GM18909 (cell line): ENCODE data around the gene PDLIM4.

Experiments used
- ATAC-seq: cut with Tn5 transposase; IDR thresholded peaks from one replicate; pipeline ENCODE4 v1.9.1; 2021; ENCODE audit warnings: mild to moderate bottlenecking; ENCODE audit not compliant: unreplicated experiment, poor library complexity

Gene PDLIM4

DNA sequence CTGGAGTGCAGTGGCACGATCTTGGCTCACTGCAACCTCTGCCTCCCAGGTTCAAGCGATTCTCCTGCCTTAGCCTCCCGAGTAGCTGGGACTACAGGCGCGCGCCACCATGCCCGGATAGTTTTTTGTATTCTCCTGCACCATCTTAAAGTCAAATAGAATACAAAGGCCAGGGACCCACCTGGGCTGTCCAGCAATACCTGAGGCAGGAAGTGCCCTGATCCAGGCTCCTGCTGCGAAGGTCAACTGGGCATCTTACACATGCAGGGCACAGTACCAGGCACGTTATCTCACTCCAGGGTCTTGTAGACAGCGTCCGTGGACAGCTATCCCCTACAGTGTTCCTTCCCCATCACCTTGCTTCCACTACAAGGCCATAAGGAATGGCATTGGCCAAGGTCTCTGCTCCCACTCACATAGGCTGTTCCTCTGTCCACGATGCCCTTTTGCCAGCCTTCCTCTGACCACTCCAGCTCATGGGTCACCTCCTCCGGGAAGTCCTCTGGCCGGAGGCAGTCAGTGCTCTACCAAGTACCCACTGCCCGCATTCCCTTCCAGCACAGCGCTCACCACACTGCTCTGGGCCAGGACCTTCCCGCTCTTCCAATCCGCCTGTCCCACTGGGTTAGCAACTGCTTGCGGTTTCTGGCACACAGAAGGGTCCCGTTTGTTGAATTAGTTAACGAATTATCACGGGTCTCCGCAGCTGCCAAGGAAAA, 30.8 kb upstream of the PDLIM4 start:
- no peak for ATAC-seq

DNA sequence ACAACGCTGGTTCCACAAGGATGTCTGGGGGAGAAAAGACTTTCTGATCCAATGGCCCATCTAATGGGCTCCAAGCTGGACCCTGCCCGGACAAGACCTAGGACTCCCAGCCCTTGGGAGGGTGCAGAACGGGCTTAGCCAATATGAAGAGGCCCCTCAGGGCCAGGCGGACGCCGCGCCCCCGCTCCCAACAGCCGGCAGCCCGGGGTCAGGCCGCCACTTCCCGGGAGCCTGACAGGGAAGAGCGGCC, 30.3 kb upstream of the PDLIM4 start:
- no peak for ATAC-seq

DNA sequence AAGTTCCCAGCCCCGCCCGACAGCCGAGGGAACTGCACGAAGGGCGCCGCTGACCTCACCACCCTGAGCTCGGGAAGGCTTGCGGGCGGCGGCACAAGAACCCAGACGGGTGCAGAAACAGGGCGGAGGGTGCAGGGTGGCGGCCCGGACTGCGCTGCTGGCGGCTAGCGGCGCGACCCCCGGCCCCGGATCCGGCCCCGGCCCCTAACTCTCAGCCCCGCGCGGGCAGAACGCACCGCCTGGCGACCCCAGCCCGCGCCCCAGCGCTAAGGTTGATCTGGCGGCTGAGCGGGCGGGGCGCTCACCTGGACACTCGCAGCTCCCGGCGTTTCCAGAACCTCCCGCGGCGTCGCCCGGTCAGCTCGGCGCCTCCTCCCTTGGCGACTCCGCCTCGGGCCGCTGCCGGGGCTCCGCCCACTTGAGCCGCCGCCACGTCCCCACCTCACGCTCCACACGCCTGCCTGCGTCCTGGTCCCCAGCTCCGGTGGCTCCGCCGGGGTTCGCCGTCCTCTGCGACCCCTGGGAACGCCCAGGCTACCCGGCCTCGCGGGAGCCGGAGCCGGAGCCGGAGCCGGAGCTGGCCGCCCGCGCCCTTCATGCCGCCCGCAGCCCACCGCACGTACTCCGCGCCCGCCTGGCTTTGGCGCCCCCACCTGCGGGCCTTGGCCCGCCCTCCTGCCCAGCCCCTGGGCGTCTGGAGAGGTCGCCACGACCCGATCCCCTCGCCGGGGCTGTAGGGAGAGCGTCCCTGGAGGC, 29.8 kb upstream of the PDLIM4 start, which contains the start of gene P4HA2:
Gene P4HA2 (minus strand): TSS at position 369 of the 756 bp plus-strand sequence. CDS start 9,227 bp downstream, outside the sequence.
- ATAC-seq: peak; percentile 91

DNA sequence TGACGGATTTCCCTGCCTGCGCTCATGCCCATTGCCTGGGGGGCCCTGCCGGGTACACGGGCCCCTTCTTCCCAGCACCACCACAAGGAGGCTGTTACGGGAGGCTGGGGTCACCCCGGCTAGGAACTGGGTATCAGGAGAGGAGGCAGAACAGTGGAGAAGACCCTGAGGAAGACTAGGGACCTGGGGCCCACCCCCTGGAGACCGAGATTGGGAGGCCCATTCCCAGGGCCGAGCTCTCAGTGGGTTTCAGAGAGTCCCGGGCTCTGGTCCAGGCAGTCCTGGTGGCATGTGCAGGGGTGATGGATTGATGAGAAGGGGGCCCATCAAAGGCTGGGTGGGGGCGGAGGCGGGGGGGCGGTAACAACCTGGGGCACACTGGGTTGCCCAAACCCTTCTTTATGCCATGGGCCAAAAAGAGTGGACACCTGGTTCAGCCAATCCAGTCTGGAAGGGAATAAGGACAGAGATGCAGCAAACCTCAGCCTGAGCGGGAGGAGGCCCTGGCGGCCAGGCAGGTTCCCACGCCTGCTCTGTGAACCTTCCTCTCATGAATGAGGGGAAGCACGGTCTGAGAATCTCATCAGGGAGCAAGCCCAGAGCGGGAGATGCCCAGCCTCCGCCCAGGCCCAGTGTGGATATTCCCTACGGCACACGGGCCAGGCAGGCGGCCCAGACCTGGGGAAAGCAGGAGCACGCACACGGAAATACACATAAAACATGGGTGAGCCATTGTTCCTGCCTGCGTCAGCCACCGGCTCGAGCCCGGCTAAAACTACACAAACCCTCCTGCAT, 29.1 kb upstream of the PDLIM4 start:
- ATAC-seq: no peak

DNA sequence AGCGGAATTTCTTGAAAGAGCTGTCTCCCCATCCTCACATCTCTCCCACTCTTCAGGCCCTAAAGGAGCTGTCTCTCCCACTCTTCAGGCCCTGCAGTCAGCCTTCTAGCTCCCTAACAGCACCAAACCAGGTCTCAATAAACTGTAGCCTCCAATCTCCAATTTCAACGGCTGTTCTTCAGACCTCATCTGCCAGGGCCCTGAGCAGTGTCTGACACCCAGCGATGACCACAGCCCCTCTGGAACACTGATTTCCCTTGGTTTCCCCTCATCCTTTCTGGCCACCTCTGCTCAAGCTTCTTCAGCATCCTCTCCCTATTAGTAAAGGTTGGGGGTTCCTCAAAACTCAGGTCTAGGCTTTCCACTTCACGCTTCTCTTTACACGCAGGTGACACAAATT, 28.3 kb upstream of the PDLIM4 start:
- ATAC-seq: no peak

DNA sequence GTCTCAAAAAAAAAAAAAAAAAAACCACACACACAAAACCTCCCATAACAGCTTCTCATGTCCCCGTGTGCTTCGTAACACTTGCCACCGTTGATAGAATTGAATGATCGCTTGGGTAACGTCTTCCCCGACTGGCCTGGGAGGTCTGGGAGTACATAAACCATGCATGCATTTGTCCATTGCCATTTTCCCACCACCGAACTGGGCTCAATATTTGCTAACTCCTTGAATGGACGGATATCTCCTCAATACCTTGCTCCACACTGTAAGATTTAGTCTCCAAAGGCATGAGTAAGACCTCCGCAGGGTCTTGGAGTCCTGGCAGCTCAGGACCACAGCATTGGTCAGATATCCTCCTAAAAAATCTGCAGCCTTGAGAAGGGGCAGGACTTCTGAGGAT, 26.6 kb upstream of the PDLIM4 start:
- ATAC-seq: no peak

DNA sequence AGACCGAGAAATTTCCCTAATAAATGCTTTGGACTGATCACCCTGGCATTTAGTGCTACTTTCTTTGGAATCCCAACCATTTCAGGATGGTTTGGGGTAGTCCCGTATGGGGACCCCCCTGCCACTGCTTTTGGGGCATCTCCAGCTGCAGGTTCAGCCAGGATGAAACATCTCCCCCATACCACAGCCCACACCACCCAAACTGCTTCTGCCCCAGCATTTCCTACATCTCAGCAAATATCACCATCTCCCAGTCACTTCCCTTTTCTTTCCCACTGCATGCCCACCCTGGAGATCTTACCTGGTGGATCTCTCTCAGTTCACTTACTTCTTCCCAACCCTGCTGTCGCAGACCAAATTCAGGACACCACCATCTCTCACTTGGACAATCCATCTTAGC, 25.0 kb upstream of the PDLIM4 start:
- ATAC-seq: no peak

DNA sequence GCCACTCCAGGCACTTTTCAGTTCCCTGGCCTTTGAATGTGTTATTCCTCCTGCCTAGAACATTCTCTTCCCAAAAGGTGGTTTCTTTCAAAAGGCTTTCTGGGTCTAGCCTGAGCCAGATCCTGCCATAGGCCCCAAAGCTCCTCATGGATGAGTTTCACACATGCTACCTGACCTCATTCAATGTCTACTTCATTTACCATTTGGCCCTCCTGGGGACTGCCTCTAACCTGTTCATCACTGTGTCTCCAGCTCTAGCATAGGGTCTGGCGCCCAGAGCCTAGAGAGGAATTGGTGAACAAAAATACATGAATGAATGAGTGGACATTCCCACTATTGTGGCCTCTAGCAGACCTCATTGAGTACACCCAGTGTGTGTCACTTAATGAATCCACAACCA, 24.4 kb upstream of the PDLIM4 start:
- no peak for ATAC-seq

DNA sequence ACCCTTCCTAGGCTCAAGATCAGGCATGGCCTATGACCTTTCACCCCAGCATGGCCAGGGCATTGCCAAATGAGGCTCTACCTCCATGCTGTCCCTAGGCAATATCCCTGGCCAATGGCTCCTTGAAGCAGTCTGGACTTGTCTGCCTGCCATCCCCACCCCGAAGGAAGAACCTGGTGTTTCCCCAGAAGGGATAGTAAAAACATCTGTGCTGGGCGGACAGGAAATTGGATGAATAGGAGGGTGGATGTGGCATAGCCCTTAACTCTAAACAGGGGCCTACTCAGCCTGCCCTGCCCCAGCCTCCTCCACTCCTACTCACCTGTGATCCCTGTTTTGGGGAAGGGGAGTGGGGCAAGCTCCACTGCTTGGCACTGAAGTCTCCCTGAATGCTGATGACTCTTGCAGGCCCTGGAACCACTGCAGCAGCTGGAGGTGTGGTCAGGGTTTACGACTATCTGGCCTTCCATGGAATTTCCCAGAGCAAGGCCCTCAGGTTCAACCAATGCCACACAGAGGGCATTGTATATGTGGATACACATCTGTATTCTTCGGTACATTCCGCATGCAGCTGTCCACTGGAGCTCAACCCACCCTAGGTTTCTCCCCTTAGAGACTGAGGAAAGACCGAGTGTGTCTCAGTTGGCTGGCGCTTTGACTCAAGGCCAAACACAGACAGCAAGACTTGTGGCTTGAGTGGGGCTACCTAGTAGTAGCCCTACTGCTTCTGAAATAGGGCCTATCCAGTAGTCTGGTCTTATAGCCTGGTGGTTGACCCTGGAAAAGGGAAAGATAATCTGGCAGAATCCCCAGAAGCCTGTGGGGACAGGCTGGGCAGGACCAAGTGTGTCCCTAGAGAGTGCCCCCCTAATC, 23.4 kb upstream of the PDLIM4 start:
- ATAC-seq: no peak

DNA sequence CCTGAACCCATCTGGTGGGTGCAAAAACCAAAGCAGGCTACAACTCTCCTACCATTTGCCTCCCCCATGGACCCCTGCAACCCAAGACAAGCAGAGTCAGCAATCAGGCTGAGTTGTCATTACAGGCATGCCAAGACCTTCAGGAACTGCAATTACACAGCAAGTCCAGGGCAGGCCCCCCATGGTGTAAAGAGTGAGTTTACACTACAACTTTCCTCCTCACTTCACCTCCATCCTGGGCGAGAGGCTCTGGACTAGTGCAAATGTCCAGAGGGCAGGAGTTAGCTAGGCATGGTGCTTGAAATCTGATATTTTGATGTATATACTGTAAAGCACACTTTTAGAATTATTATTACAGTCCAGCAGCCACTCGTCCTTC, 22.8 kb upstream of the PDLIM4 start:
- no peak for ATAC-seq

DNA sequence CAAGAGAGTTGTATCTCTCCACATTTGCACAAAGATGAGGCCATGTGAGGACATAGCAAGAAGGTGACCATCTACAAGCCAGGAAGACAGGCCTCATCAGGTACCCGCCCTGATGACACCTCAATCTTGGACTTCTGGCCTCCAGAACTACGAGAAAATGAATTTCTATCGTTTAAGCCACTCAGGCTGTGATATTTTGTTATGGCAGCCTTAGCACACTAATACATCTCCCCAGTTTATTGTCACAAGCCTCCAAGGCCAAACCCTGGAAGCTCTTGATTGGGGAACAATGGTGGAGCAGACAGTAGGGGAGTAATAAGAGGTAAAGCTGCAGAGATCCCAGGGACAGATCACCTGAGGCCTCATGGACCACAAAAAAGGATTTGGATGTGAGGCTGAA, 22.2 kb upstream of the PDLIM4 start:
- ATAC-seq: no peak

DNA sequence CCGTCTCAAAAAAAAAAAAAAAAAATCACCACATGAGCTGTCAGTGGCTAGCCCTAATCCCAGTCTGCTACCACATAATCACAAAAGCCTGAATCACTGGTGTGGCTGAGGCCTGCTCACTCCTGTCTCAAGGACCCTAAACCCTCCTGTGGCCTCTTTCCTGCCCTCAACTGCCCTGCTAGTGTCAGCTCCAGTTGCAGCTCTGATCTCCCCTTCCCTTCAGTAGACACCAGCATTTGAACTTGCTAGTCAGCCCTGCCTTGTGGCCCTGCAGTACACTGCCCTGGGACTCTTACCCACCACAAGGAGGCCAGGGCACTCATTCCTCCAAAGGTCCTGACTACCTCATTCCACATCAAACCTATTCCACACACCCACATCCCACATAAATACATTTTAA, 20.4 kb upstream of the PDLIM4 start:
- no peak for ATAC-seq

DNA sequence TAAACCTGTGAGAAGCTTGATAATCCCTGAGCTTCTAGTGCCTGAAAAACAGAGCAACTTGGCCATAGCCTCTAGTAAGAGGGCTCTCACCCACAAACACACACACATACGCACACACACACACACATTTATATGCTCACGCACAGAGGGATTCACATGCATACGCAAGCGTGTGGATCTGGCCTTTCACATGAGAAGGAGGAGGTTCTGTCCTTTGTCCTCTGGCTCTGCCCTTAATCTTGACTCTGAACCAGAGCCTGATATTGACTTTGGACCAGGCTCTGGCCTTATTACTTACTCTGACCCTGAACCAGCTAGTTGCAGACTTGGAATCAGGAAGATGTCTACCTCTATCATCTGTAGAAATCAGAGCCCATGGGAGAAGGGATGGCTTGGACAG, 19.8 kb upstream of the PDLIM4 start:
- ATAC-seq: no peak

DNA sequence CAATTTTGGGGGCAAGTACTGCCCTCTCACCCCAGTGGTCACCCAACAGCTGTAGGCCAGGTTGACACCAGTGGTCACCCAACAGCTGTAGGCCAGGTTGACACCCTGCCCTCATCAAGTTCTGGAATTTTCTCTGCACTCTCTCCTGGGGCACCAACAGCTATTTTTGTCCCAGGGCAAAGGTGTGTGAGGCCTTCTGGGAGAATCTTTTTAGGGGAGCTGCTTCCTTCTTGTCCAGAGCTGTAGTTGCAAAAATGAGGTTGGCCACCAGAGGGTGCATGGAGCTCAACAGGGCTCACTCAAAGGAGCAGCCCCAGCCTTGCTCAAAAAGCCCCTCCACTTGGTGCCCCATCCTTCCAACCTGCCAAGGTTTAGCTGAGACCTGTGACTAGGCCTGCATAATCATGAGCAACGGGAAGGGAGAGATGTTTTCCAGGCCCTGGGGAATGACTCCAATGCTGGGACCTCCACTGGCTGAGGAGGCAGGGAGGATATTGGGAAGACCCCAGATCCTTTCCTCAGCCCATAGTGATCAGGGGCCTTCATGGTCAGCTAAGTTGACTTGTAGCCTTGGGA, 19.2 kb upstream of the PDLIM4 start:
- peak; percentile 78 for ATAC-seq

DNA sequence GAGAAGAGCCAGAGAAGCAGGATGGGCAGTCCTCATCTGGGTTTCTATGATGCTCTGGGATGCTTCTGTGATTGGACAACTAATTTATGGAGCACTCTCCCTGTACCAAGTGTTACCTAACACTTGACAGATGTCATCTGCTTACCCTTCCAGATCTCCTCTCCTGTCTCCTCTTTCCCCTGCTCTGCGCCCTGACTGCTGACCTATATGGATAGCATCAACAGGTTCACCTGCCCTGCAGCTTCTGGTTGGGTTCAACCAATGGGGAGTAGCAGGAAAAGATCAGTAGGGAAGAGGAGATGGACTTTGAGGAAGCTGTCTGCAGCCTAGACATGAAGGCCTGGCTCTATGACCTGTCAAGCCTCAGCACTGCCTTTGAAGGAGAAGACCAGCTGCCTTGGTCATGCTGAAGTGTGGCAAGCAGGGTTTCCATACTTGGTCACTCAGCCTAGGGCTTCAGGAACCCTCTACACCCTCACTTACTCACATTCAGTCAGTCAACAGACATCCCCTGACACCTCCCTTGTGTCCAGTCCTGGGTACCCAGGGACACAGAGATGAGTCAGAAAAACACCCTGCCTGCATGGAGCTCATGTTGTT, 18.5 kb upstream of the PDLIM4 start:
- no peak for ATAC-seq

DNA sequence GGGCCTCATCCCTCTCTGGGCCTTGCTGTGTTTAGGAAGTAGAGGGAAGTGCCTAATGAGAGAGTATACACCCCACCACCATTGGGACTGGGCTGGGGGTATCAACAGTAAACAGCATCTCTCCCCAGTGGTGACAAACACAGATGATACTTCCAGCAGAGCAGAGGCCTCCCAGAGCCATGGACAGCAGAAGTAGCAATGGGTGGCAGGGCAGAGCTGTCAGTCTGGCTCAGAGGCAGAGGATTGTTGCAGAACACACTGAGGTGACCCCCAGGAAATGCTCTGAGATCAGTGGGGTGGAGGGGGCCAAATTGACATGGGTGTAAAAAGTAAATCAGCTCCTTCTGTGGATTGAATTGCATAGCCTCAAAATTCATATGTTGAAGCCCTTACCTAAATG, 17.7 kb upstream of the PDLIM4 start:
- ATAC-seq: no peak

DNA sequence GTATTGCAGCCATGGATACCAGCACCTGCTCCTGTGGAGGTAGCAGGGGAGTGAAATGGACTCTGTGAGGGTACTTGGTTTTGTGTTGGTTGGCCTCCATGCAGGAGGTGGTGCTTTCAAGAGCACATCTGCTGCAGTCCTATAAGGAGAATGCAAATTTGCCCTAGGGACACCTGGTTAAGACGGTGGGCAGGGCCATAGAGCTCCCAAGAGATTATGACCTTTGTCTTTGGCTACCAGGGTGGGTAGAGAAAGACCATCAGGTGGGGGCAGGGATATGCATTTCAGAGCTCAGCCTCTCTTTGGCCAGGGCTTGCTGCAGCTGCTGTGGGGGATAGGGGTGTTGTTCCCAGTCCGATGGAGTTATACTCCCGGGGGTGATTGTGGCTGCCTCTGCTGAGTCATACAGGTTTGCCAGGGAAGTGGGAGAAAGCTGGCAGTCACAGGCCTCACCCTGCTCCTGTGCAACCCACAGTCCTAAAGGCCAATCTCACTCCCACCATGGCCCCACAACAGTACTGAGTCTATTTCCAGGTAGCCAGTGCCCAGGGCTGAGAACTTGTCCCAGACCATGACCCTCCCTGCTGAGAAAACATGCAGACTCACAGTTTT, 14.0 kb upstream of the PDLIM4 start:
- ATAC-seq: no peak

DNA sequence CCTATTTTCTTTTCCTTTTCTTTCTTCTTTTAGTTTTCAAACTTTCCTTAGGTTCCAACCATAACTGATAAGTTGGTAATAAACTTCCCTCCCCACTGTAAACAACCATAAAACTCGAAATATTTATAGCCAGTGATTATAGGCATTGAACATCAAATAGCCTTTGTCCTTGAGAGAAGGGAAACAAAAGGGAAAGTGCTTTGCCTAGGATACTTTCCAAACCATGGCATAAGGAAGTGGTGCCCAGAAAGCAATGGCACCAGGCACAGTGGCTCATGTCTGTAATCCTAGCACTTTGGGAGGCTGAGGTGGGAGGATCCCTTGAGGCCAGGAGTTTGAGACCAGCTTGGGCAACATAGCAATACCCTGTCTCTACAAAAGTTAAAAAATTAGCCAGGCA, 11.9 kb upstream of the PDLIM4 start:
- ATAC-seq: no peak

DNA sequence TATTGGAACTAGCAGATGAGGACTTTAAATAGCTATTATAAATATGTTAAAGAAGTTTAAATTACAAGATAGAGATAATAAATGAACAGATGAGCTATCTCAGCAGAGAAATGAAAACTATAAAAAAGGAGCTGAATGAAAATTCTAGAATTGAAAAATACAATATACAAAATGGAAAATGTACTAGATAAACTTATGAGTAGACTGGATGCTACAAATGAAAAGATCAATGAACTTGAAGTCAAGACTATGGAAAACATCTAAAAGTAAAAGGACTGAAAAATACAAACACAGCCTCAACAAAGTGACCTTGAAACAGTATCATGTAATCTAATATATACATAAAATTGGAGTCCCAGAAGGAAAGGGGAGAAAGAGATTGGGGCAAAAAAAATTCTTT, 10.7 kb upstream of the PDLIM4 start:
- ATAC-seq: no peak
